GM12891 (cell line): Measurements from ENCODE around the gene LSM12. TPM values are rescaled to one million over a fixed set of nuclear protein-coding genes. Genes with fewer than 3 reads are reported as not detected.
A peak's percentile ranks its signal among the peaks of the same experiment; 100 is the strongest.

Source experiments
- DNase-seq: peaks from one replicate; pipeline ENCODE4 v3.0.0; 2011; ENCODE audit warnings: low spot score; ENCODE audit not compliant: insufficient read length
- FAIRE-seq: peaks from 2 replicates; lab custom pipeline; 2011; peaks lifted over from hg19 to GRCh38; lab: Jason Lieb, UNC
- PAX5 ChIP-seq: IDR thresholded peaks from 2 replicates; pipeline ENCODE4 v1.6.1; 2011; ENCODE audit warnings: low read length, moderate library complexity, mild to moderate bottlenecking; ENCODE audit not compliant: insufficient read depth, severe bottlenecking
- POLR2A ChIP-seq: IDR thresholded peaks from 2 replicates; pipeline ENCODE4 v1.6.1; 2011; ENCODE audit warnings: low read depth, low read length, control low read depth
- POLR2AphosphoS5 ChIP-seq: IDR thresholded peaks from 2 replicates; pipeline ENCODE4 v1.6.1; 2011; ENCODE audit warnings: low read depth, low read length, control low read depth
- POU2F2 ChIP-seq: IDR thresholded peaks from 2 replicates; pipeline ENCODE4 v1.6.1; 2011; ENCODE audit warnings: low read depth, mild to moderate bottlenecking, control low read depth, low read length, moderate library complexity
- SPI1 ChIP-seq: IDR thresholded peaks from 2 replicates; pipeline ENCODE4 v1.6.1; 2011; ENCODE audit warnings: low read depth, low read length, control low read depth
- TAF1 ChIP-seq: IDR thresholded peaks from 2 replicates; pipeline ENCODE4 v1.6.1; 2011; ENCODE audit warnings: low read depth, low read length, control low read depth
- polyA plus RNA-seq: library from polyadenylated mRNA; unstranded; fragments of >200 nt; gene quantifications from one replicate; pipeline ENCODE4 v1.2.1, GENCODE V29; 2012; ENCODE audit warnings: low read depth, missing spikeins, inconsistent platforms; ENCODE audit not compliant: missing spikeins

Gene LSM12
- polyA plus RNA-seq: 33.3 TPM

- FAIRE-seq (peak; percentile 98), DNase-seq (peak; percentile 82)
- TF ChIP-seq TAF1: peak; percentile 88
- no peak for TF ChIP-seq POU2F2
- peak; percentile 85; the same call in 1 of the 2 replicates for TF ChIP-seq POLR2AphosphoS5
- TF ChIP-seq POLR2A: peak; percentile 76
These were observed at the start of gene LSM12 for GRCh38 chr17:44066204-44066930. Gene LSM12 (minus strand): TSS chr17:44066671. CDS start chr17:44066587, 84 bp downstream.

GRCh38 chr17:44115585-44116415 is 49.3 kb upstream of the LSM12 start:
- no peak for DNase-seq
- FAIRE-seq: no peak
- no peak for TF ChIP-seq POLR2AphosphoS5
- no peak for TF ChIP-seq POU2F2

GRCh38 chr17:44113868-44114840 is 47.7 kb upstream of the LSM12 start:
- no peak for FAIRE-seq
- TF ChIP-seq POU2F2 (no peak), POLR2A (no peak), SPI1 (no peak), PAX5 (no peak), TAF1 (no peak), POLR2AphosphoS5 (no peak)

GRCh38 chr17:44113382-44113781 is 46.9 kb upstream of the LSM12 start:
- DNase-seq: no peak
- no peak for FAIRE-seq
- no peak for TF ChIP-seq TAF1
- TF ChIP-seq POU2F2: no peak
- no peak for TF ChIP-seq POLR2AphosphoS5

More at GRCh38 chr17:44113868-44114840, 47.7 kb upstream of the LSM12 start:
- no peak for DNase-seq

- TF ChIP-seq PAX5: no peak
- FAIRE-seq (no peak), DNase-seq (no peak)
These were observed 46.1 kb upstream of the LSM12 start for GRCh38 chr17:44112284-44113280.

GRCh38 chr17:44111777-44112176 is 45.3 kb upstream of the LSM12 start:
- peak; percentile 59 for FAIRE-seq
- no peak for DNase-seq
- TF ChIP-seq SPI1 (no peak), PAX5 (no peak), POLR2AphosphoS5 (no peak), POLR2A (no peak), TAF1 (no peak), POU2F2 (no peak)

- DNase-seq: peak; percentile 86
- FAIRE-seq: peak; percentile 54
- TF ChIP-seq SPI1: 0 out of 2 replicates have a peak, but pooled peaks have one; percentile 12
- no peak for TF ChIP-seq PAX5
- 0 out of 2 replicates have a peak, but pooled peaks have one; percentile 26 for TF ChIP-seq TAF1
These were observed 44.6 kb upstream of the LSM12 start for GRCh38 chr17:44110823-44111633.

- TF ChIP-seq POU2F2: no peak
- TF ChIP-seq POLR2A: no peak
- TF ChIP-seq TAF1: no peak
- TF ChIP-seq SPI1: no peak
- no peak for TF ChIP-seq POLR2AphosphoS5
- no peak for TF ChIP-seq PAX5
- FAIRE-seq (no peak), DNase-seq (no peak)
These were observed 43.7 kb upstream of the LSM12 start for GRCh38 chr17:44110011-44110686.
